NCI-H82 (cell line): ENCODE measurements around the gene SDHA.
"Not testable (repeated sequence)": the region's sequence is repeated elsewhere in the genome, so short reads cannot be mapped to it uniquely, and the experiment has no call there.

Source experiments
- DNase-seq: peaks from one replicate; lab custom pipeline; 2025; lab: John Stamatoyannopoulos, UW

SDHA gene

GRCh38 chr5:222951-223715, 5.0 kb downstream of the SDHA start:
- not testable (repeated sequence) for DNase-seq

- DNase-seq = no peak
These were observed 5.7 kb downstream of the SDHA start for GRCh38 chr5:223791-224190.

- no peak for DNase-seq
These were observed 7.2 kb downstream of the SDHA start for GRCh38 chr5:225334-225733.

GRCh38 chr5:227375-227774, 9.3 kb downstream of the SDHA start:
- DNase-seq = not testable (repeated sequence)

GRCh38 chr5:228886-229285, 10.8 kb downstream of the SDHA start:
- no peak for DNase-seq

GRCh38 chr5:230711-231110, 12.6 kb downstream of the SDHA start:
- DNase-seq = no peak

- no peak for DNase-seq
These were observed 13.5 kb downstream of the SDHA start for GRCh38 chr5:231661-232060.

- DNase-seq = not testable (repeated sequence)
These were observed 15.3 kb downstream of the SDHA start for GRCh38 chr5:233426-233825.

GRCh38 chr5:234450-234849, 16.3 kb downstream of the SDHA start:
- no peak for DNase-seq

GRCh38 chr5:235527-235926, 17.4 kb downstream of the SDHA start:
- DNase-seq = not testable (repeated sequence)

GRCh38 chr5:237931-238330, 19.8 kb downstream of the SDHA start:
- DNase-seq = not testable (repeated sequence)

- not testable (repeated sequence) for DNase-seq
These were observed 22.4 kb downstream of the SDHA start for GRCh38 chr5:240550-240949.

- DNase-seq = not testable (repeated sequence)
These were observed 23.0 kb downstream of the SDHA start for GRCh38 chr5:241045-241669.

- DNase-seq = not testable (repeated sequence)
These were observed 25.7 kb downstream of the SDHA start for GRCh38 chr5:243683-244367.

GRCh38 chr5:245717-246116, 27.6 kb downstream of the SDHA start:
- DNase-seq = not testable (repeated sequence)

GRCh38 chr5:250396-250795, 32.3 kb downstream of the SDHA start:
- not testable (repeated sequence) for DNase-seq

GRCh38 chr5:251016-251415, 32.9 kb downstream of the SDHA start:
- DNase-seq = not testable (repeated sequence)

GRCh38 chr5:251538-251937, 33.4 kb downstream of the SDHA start:
- DNase-seq = not testable (repeated sequence)

GRCh38 chr5:251975-252374, 33.9 kb downstream of the SDHA start:
- DNase-seq = not testable (repeated sequence)

GRCh38 chr5:252546-252945, 34.4 kb downstream of the SDHA start:
- no peak for DNase-seq

GRCh38 chr5:254322-254721, 36.2 kb downstream of the SDHA start:
- DNase-seq = not testable (repeated sequence)

GRCh38 chr5:255116-255515, 37.0 kb downstream of the SDHA start:
- not testable (repeated sequence) for DNase-seq

- not testable (repeated sequence) for DNase-seq
These were observed 38.2 kb downstream of the SDHA start for GRCh38 chr5:256347-256746.
